HG03175 (cell line): ENCODE measurements around the gene P2RY12.

Source experiments
- ATAC-seq: cut with Tn5 transposase; IDR thresholded peaks from one replicate; pipeline ENCODE4 v1.9.1; 2021; ENCODE audit warnings: mild to moderate bottlenecking, moderate library complexity; ENCODE audit not compliant: unreplicated experiment

Gene P2RY12

GRCh38 chr3:151309566-151309965 is 75.0 kb downstream of the P2RY12 start:
- ATAC-seq = no peak

GRCh38 chr3:151307583-151308488 is 76.7 kb downstream of the P2RY12 start:
- no peak for ATAC-seq

- ATAC-seq = no peak
Measured at GRCh38 chr3:151307131-151307530, 77.4 kb downstream of the P2RY12 start.

- no peak for ATAC-seq
Measured at GRCh38 chr3:151306168-151306810, 78.3 kb downstream of the P2RY12 start.

GRCh38 chr3:151305775-151306151 is 78.8 kb downstream of the P2RY12 start:
- ATAC-seq = no peak

GRCh38 chr3:151305060-151305774 is 79.3 kb downstream of the P2RY12 start:
- no peak for ATAC-seq

GRCh38 chr3:151303751-151304150 is 80.8 kb downstream of the P2RY12 start:
- no peak for ATAC-seq

- no peak for ATAC-seq
Measured at GRCh38 chr3:151301787-151302186, 82.8 kb downstream of the P2RY12 start.

- ATAC-seq = no peak
Measured at GRCh38 chr3:151300539-151300938, 84.0 kb downstream of the P2RY12 start.

GRCh38 chr3:151299006-151299405 is 85.5 kb downstream of the P2RY12 start:
- ATAC-seq = no peak

- no peak for ATAC-seq
Measured at GRCh38 chr3:151297429-151297828, 87.1 kb downstream of the P2RY12 start.

GRCh38 chr3:151296226-151296625 is 88.3 kb downstream of the P2RY12 start:
- no peak for ATAC-seq

GRCh38 chr3:151293127-151293526 is 91.4 kb downstream of the P2RY12 start:
- no peak for ATAC-seq

GRCh38 chr3:151290673-151291072 is 93.9 kb downstream of the P2RY12 start:
- no peak for ATAC-seq

GRCh38 chr3:151289445-151289844 is 95.1 kb downstream of the P2RY12 start:
- ATAC-seq = no peak
